Non-pigmented ciliary epithelial cell (primary cell): ENCODE measurements around the gene CCDC146.
"Not testable (repeated sequence)": the region's sequence is repeated elsewhere in the genome, so short reads cannot be mapped to it uniquely, and the experiment has no call there.

ENCODE experiments used
- DNase-seq: peaks from one replicate; pipeline ENCODE4 v3.0.0-alpha.2; 2010; ENCODE audit warnings: low read depth

Gene CCDC146

DNA sequence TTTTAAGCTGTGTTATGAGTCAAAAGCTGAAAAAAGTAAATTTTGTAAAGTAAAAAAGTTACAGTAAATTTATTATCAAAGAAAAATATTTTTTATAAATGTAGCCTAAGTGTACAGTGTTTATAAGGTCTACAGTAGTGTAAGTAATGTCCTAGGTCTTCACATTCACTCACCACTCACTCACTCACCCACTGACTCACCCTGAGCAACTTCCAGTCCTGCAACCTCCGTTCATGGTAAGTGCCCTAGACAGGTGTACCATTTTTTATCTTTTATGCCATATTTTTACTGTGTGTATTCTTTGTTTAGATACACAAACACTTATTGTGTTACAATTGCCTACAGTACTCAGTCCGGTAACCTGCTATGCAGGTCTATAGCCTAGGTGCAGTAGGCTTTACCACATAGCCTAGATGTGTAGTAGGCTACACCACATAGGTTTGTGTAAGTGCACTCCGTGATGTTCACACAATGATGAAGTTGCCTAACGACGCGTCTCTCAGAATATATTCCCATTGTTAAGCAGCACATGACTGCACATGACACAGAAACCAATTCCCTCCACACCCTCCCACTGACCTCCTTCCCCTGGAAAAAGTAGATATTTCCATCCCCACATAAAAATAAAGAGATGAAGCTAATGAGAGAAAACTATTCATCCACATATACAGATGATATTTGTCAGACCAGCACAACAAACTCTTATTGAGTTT is 122.0 kb downstream of the CCDC146 start:
- DNase-seq, result no peak

DNA sequence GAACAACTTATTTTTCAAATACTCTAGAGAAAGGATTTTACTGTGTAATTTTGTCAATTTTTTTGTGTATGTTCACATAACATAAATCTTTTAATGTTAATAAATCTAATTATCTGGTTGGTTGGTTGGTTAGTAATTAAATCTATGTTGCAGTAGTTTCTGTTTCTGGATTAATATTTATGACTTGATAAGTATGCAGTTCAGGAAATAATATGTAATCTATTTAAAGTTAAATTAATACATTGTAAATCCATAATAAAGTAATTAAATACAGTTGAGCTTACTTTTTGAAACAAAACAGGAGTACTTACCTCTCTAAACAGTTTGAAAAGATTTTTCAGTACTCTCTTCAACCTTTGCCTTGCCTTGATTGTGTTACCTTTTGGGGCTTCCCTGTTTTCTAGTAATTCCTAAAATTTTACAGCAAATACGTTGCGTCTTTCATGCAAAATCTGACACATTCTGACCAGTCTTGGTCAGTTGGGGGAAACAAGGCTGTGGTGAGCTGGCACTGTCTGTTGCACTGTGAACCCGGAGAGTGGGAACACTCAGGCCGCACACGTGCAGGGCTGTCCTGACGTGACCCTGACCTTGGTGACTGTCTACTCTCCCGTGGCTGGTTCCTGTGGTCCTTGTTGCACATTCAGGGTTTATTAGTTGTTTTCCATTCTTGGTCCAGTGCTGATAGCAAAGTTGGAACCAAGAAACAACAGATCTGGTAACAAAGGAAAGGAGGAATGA is 122.8 kb downstream of the CCDC146 start:
- no peak for DNase-seq

DNA sequence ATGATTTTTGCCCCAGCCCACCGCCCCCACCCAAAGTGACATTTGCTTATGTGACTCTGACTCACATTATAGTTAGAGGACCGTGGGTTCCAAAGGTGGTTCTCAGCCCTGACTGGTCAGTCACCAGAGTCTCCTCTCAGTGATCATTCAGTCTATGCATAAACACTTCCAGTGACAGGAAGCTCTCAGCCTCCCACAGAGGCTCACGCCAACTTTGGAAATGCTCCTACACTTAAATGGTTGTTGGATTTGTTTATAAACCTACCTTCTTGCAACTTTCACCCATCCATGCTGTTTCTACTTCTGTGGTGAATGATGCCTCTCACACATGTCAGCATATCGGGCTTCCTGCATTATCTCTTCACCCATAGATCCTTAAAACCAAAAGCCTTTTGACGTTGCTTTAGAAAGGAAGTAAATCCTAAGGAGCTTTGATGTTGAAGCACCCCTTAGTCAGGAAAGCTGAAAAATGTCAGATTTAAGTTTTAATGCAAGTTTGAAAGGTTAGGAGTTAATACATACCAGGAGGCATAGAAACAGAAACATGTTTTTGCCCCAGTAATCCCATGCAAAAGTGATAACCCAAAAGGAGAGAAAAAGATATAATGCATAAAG is 123.7 kb downstream of the CCDC146 start:
- no peak for DNase-seq

DNA sequence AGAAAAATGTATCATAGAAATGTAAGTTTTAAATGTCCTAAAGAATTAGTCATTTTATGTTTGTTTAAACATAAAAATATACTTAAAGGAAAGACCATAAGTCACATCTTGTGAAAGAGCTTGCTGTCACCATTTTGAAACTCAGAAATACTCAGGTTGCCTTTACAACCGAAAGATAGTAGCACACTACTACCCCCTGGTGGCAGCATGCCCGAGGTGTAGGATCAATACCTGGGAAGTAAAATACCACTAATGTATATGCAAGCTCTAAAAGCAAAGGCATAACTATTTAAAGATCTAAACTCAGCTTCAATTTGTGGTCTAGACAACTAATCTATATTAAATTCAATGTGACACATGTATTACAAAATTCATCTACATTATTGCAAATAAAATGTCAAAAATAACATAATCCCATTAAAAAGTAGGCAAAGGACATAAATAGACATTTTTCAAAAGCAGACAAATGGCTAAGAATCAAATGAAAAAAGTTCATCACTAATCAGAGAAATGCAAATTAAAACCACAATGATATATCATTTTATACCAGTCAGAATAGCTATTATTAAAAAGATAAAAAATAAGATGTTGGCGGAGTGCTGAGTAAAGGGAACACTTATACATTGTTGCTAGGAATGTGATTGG is 124.9 kb downstream of the CCDC146 start:
- no peak for DNase-seq

DNA sequence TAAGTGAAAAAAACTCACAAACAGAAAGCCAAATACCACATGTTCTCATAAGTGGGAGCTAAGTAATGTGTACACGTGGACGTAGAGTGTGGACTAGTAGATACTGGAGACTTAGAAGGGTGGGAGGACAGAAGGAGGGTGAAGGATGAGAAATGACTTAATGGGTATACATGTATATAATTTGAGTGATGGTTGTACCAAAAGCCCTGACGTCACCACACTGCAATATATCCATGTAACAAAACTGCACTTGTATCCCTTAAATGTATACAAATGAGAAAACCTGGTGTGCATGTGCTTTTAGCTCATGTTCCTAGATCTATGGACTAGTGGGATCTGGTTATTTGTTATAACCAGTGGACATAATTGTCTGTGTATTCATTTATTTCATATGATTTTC is 125.7 kb downstream of the CCDC146 start:
- DNase-seq, result no peak

DNA sequence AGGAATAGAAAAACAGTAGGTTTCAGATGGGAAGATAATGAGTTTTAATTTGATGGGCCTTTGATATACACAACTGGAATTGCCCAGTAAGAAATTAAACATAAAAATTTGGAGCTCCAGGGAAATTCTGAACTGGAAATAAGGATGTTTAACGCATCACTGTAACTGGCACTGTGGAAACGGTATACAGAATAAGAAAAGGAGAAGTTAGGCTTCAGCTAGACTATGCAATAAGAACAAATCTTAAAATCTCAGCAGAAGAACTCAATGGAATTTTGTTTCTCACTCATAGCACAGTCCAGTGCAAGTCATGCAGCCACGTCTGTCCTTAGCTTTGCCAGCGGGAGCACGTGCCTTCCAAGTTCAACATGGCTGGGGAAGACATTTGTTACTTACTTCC is 130.1 kb downstream of the CCDC146 start:
- DNase-seq, result no peak

DNA sequence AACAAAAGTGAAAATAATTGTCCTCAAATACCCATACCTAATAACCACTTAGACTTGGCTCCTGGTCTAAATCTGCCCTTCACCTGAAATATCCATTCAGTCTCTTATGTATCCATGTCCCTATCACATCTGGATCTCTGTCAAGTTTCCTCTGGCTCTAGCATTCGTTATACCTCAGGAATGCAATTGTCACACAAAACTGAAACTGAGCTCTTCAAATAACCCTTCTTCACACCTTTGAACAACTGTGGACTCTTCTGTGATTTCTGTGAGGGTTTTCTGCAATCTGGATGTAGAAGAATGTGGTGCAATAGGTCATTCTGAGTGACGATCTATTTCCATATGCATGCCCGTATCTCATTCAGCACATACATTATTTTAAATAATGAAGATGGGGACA is 130.7 kb downstream of the CCDC146 start:
- DNase-seq, result no peak

DNA sequence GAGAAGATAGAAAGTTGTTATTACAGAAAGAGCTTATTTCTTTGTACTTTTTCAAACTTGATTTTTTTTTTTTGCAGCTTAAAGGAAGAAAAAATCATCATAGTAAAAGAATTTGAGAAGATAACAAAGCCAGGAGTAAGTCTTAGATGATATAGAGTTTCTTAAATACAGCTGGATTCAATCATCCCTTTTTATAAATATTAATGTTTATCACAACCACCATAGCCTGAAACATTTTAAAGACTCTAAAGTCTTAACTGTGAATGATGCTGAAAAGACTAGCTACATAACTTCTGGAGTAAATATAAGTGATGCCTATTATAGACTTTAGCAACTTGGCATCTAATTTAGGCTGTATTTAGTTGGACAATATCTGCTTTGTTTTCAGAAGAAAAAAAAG is 132.0 kb downstream of the CCDC146 start:
- no peak for DNase-seq

DNA sequence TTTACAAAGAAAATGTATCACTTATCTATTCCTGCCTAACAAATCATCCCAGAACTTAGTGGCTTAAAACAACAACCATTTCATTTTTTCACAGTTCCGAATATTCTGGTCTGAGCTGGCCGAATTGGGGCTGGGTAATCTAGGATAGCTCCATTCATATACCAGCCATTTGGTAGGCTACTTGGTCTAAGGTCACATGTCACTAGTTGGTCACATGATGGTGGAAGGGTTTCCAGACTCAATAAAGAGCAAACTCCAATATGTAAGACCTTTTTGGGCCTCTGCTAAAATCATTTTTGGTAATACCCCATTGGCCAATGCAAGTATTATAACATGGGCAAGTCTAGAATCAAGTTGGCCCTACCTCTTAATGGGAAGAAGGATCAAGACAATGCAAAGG is 132.5 kb downstream of the CCDC146 start:
- no peak for DNase-seq

DNA sequence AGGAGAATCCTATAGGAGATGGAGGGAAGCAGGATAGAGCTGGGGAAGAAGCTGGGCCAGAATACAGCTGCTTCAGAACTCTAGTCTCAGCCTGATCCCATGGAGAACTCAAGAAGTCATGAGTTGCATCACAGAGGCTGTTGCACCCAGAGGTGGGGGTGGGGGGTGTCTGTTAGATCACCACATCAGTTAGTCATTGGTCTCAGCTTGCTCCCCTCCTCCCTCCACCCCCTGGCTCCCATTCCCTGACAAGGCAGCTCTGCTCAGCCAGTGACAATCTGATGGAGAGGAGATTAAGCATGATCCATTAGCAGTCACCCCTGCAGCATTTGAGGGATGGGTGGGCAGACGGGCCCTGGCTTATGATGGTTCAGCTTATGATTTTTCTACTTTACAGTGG is 135.6 kb downstream of the CCDC146 start:
- DNase-seq, result no peak

DNA sequence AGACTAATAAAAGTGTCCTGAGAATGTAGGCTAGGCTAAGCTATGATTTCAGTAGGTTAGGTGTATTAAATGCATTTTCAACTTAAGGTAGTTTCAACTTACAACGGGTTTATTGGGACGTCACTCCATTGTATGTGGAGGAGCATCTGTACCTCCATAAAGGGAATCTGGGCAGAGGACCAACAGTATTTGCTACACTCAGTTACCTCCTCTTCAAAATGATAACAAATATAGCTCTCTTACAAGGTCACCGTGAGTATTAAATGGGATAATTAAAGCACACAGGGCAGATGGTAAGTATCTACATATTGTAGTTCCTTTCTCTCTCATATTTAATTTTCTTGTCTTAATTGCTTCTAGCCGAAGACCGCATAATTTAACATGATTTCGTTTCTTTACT is 136.2 kb downstream of the CCDC146 start:
- DNase-seq, result no peak

DNA sequence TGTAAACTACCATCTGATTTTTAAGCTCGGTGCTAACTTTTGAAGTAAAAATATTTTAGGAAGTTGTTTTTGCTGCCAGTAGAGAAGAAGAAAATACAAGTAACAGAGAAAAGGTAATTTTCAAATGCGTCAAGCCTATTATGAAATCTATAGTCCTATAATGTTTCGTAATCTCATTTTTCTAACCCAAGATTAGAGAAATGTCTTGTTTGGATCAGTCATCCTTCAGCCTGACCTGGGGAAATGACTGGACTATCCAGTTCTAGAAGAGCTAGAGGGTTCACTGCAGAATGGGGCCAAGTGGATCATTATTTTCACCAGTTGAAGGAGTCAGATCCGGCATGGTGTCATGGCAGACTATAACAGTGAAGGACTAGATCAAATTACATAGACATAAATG is 139.9 kb downstream of the CCDC146 start:
- DNase-seq, result no peak

DNA sequence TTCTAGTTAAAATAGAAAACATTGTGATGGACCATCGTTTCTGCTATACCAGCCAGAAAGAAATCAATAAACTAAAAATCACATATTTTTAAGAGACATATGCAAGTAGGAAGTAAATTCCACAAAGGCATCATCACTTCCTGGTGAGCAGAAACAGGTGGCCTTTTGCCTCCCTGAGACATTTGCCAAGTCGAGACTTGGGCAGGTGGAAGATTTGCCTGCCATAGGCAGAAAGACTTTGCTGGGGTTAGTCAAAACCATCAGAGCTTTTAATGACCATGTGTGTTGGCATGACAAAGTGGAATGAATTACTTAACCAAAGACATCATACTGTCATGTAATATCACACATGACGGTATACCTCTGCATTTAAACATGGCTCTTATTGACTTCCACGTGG is 143.3 kb downstream of the CCDC146 start:
- DNase-seq, result no peak

DNA sequence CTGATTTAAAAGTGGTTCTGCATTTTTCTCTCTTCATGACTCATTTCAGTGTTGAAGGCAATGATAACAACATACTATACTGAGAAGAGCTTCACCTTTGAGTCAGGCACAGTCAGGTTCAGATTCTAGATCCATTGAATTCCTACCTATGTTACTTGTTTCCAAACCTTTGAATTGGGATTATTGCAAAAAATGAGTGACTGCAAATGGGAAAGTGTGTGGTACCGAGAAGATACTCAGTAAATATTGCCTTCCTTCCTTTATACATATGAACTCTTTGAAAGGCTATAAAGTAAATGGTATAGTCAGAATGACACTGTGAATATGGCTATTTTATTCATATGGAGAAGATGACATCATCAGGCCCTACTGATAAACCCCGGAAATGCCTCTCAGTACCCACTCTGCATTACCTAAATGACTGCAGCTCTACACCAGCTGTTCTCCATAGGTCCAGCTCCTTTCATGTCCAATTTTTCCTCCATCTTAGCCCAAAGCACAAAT is 143.9 kb downstream of the CCDC146 start:
- no peak for DNase-seq

DNA sequence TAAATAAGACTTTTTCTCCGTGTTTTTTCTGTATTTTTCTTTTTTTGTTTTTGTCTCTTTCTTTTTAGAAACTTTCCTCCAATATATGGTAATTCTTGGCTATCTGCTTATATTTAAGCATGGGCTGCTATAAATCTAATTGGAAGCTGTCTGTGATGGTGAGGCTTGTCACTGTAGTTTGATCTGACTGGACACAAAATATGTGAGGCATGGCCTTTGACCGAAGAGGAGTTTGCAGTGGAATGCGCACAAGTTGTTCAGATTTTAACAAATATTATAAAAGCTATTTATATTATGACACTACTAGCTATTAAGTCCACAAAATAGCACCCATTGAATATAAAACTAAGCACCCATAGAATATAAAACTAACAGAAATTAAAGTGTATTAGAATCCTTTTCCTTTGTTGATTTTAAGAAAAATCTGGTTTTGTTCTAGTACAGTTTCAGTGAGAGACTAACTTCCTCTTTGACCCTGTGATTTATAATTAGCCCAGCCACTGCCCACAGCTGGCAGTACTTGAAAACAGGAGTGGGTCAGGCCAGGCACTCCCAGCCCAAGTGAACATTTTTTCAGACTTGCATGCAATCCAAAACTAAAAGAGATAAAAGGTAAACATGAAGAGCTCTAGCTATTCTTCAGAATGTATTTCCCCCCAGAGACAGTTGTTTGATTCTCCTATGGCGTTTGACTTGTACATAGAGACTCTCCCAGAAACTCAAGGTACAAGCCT is 147.1 kb downstream of the CCDC146 start:
- DNase-seq, result no peak

DNA sequence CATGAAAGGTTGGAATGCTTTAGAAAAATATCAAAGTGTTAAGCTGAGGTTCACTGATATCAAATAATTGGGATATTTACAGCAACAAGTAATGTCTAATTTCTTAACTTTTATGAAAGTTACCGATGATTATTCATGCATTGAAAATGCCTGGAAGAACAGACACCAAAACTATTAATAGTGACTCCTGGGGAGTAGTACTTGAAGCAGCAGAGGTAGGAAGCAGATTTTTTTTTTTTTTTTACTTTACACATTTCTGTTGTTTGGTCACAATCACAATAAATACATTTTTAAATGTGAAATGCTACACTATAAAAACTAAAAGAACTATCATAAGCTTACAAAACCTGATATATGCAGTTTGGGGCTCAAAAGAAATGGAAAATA is 147.7 kb downstream of the CCDC146 start:
- DNase-seq, result no peak

DNA sequence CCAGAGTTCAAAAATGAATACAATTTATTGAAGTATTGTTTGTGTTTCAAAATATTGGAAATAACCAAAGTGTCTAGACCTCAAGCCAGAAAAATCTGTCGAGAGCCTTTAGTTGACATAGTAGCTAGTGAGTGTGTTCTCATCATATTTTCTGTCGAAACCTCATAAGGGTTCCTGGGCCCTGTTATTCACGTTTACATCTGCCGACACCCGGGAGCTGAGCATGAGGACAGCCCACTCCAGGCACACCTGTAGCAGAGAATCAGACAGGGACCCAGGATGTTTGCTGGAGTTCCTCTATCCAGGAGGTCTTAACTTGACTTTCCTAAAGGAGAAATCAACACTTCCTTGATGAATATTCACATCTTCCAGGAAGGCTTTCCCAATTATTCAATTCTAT is 149.4 kb downstream of the CCDC146 start:
- DNase-seq, result no peak

DNA sequence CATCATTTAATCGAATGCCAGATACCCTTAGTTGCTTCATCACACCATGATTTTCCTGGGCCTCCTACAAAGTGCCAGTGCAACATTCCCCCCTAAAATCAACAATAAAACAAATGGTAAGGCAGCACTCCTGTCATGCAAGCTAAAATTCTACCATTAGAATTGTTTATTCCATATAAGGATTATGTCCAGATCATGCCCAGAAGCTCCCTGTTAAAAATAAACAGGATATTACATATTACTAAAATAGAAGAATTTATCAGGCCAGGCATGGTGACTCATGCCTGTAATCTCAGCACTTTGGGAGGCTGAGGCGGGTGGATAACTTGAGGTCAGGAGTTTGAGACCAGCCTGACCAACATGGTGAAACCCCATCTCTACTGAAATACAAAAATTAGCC is 153.2 kb downstream of the CCDC146 start:
- DNase-seq, result not testable (repeated sequence)

DNA sequence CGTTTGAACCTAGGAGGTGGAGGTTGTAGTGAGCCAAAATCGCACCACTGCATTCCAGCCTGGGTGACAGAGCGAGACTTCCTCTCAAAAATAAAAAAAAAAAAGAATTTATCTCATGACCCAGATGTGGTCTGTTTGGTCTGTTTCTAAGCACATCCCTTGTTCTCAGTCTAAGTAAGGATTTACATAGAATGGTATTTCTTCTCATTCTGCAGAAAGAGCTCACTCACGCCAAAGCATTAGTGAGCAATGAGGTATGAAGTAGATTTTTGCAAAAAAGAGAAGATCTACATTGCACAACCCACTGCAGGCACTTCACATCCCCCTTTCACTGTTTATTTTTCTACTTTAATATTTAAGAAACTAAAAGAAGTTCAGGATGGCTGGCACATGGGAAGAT is 153.7 kb downstream of the CCDC146 start:
- no peak for DNase-seq

DNA sequence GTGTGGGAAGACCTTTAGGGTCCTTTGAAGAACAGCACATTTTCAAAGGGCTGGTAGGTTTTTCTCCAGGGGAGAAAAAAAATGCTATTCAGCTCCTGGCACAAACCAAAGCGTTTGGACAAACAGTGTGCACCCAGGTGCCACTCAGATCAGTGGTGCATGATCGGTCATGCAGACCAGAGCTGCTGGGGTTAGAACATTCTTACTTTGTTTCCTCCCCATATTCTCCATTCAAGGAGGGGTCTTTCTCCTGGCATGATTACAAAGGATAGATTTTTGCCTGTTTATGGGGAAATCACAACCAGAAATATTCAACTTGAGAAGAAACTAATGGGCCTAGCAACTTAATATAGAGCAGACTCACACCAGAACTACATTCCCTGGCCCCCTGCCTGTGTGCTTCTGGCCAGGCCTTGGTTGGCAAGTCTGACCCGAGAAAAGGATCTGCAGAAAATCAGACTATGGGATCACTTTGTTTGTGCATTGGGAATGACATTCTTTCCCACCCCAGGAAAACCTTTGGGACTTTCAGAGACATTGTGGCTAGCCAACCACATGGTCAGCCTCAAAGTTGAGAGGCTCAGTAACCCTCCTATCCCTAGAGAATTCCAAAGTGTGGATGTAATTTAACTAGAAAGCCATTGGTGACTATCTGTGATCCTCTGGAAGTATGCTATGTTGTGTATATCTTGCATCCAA is 159.5 kb downstream of the CCDC146 start:
- no peak for DNase-seq

DNA sequence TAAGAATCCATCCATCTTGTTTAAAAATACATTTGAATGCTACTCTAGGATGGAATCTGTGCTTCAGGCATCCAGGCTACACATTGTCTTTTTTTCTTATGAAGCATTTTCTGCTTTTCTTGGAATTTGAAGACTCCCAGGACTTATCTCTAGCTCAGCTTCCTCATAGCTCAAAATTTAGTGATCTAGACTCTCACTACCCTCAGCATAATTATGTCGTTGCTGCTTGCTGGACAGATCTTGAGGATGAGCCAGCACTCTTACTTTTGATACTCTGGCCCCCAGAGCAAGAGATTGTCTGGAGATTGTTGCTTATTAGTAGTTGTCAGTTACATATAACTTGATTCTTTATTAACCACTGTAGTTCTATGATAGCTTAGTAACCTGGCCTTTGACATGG is 160.5 kb downstream of the CCDC146 start:
- DNase-seq, result no peak
